C4-2B (cell line): ENCODE results near the gene NPB.

ENCODE experiments used
- ZFX ChIP-seq: fragments of 450-650 bp; IDR thresholded peaks from 2 replicates; pipeline ENCODE4 v1.6.1; 2017
- TF ChIP-seq, protein P1 (sequence below): fragments of 450-650 bp; conservative IDR thresholded peaks from 2 replicates; pipeline ENCODE4 v1.5.1; 2017; ENCODE audit warnings: mild to moderate bottlenecking

- TF ChIP-seq, protein P1, sequence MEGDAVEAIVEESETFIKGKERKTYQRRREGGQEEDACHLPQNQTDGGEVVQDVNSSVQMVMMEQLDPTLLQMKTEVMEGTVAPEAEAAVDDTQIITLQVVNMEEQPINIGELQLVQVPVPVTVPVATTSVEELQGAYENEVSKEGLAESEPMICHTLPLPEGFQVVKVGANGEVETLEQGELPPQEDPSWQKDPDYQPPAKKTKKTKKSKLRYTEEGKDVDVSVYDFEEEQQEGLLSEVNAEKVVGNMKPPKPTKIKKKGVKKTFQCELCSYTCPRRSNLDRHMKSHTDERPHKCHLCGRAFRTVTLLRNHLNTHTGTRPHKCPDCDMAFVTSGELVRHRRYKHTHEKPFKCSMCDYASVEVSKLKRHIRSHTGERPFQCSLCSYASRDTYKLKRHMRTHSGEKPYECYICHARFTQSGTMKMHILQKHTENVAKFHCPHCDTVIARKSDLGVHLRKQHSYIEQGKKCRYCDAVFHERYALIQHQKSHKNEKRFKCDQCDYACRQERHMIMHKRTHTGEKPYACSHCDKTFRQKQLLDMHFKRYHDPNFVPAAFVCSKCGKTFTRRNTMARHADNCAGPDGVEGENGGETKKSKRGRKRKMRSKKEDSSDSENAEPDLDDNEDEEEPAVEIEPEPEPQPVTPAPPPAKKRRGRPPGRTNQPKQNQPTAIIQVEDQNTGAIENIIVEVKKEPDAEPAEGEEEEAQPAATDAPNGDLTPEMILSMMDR: no peak
- TF ChIP-seq ZFX: no peak
Measured at GRCh38 chr17:81948635-81949378, 46.8 kb downstream of the NPB start.
